Hepatocyte (in vitro differentiated cells): ENCODE measurements around the gene TAS2R4.

Experiments
- EZH2 ChIP-seq: fragments of 200-600 bp; sonication (generic); IDR thresholded peaks from 2 replicates; pipeline ENCODE4 v1.6.1; 2016; ENCODE audit warnings: antibody characterized with exemption, mild to moderate bottlenecking, borderline replicate concordance
- EZH2phosphoT487 ChIP-seq: fragments of 200-600 bp; sonication (generic); IDR thresholded peaks from one replicate; pipeline ENCODE4 v1.6.1; 2018; ENCODE audit warnings: antibody characterized with exemption, mild to moderate bottlenecking, low read depth, moderate library complexity; ENCODE audit not compliant: unreplicated experiment, severe bottlenecking
- TF ChIP-seq, protein P1 (sequence below): fragments of 200-600 bp; sonication (generic); IDR thresholded peaks from 2 replicates; pipeline ENCODE4 v1.5.1; 2016; ENCODE audit warnings: antibody characterized with exemption, mild to moderate bottlenecking; ENCODE audit not compliant: poor library complexity

- TF ChIP-seq, protein P1, sequence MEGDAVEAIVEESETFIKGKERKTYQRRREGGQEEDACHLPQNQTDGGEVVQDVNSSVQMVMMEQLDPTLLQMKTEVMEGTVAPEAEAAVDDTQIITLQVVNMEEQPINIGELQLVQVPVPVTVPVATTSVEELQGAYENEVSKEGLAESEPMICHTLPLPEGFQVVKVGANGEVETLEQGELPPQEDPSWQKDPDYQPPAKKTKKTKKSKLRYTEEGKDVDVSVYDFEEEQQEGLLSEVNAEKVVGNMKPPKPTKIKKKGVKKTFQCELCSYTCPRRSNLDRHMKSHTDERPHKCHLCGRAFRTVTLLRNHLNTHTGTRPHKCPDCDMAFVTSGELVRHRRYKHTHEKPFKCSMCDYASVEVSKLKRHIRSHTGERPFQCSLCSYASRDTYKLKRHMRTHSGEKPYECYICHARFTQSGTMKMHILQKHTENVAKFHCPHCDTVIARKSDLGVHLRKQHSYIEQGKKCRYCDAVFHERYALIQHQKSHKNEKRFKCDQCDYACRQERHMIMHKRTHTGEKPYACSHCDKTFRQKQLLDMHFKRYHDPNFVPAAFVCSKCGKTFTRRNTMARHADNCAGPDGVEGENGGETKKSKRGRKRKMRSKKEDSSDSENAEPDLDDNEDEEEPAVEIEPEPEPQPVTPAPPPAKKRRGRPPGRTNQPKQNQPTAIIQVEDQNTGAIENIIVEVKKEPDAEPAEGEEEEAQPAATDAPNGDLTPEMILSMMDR: no peak
- TF ChIP-seq EZH2: no peak
- TF ChIP-seq EZH2phosphoT487: no peak
These were observed 28.1 kb upstream of the TAS2R4 start for GRCh38 chr7:141748396-141748795.
